HG02852 (cell line): ENCODE measurements around the gene POLR3B.

Source experiments
- ATAC-seq: cut with Tn5 transposase; IDR thresholded peaks from one replicate; pipeline ENCODE4 v1.9.1; 2021; ENCODE audit warnings: mild to moderate bottlenecking, moderate library complexity; ENCODE audit not compliant: unreplicated experiment

Gene POLR3B

DNA sequence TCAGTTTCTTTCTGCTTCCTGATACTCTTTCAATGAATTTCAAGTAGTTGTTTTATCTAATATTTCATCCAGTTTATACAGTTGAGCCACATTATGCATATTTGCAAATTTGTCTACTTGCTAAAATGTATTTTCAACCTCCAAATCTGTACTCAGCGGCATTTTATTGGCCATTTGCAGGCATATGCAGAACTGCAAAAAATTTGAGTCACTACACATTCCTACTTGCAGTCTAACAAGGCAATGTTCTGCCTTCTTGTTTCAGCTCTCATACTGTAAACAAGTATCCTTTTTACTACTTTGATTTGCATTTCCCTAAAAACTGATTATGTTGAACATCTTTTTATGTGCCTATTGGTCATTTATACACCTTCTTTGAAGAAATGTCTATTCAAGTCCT lies 55.0 kb downstream of the POLR3B start:
- no peak for ATAC-seq

DNA sequence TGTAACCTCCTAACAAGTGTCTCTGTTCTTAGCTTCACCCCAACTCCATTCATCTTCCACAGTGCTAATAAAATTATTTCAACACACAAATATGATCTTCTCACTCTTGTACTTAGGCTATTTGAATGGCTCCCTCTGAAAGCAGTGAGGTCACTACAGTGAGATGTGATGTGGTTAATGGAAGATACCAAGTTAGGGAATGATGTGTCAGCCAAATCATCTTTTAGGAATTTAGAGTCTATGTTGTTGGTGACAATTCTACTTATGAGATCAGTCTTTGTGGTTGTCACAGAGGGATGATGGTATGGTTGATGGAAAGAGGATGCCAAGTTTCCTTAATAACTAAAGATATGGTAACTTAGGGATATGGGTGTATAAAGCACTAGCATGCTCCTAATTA lies 57.6 kb downstream of the POLR3B start:
- ATAC-seq = no peak

DNA sequence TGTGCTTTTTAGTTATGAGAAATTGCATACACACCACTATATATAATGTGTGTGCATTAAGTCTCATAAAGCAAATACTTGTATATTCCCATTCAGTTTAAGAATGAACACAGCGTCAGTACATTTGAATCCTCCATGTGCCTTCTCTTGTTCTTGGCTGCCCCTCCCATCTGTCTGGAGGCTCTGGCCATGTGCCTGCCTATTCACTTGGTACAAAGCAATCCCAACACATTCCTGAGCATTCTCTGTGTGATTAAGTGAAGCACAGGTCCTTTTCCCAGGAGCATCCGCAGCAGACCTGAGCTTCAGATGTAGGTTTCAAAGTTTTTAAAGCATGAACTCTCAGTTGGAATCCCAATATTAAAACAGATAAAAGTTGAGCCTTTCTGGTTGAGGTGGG lies 58.7 kb downstream of the POLR3B start:
- ATAC-seq = no peak

DNA sequence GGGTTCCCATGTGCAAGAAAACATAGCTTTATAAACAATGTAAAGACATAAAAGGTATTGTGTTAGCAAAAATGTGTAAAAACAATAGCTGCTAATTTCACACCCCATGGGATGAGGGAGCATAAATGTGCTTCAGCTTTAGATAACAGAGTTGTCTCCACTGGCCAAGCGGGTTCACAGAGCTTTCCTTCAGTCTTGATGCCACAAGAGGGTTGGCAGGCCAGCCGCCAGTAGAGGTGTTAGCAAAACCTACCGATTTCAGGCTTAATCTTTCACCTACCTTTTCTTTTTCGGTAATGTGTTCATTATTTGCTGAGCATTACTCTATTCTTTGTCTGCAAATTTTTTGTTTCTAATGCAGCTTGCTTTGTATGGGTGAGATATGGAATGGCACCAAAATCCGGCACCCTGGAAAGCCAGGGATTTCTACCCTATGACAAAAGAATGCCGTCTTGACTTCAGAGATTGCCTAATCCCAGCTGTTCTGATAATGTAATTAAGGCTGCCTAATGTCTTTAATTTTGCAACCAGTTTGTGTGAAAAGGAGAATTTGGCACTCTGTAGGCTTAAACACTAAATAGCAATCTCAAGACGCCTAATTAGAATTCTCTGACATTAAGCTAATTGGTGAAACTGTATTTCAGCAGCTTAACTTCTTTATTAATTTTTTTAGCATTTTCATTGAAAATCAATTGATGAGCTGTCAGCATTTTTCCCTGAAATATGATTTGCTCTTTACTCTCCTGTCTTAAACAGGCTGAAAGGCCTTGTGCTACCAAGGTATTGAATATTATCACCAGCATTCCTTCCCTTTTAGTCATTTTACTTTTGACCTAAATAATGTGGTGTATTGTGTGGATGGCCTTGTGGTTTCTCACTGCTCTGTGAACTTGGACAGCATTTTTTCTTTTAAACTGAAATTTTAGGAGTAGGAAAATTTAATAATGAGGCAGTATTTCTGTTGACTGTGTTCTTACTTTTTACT lies 60.7 kb downstream of the POLR3B start:
- ATAC-seq = no peak

DNA sequence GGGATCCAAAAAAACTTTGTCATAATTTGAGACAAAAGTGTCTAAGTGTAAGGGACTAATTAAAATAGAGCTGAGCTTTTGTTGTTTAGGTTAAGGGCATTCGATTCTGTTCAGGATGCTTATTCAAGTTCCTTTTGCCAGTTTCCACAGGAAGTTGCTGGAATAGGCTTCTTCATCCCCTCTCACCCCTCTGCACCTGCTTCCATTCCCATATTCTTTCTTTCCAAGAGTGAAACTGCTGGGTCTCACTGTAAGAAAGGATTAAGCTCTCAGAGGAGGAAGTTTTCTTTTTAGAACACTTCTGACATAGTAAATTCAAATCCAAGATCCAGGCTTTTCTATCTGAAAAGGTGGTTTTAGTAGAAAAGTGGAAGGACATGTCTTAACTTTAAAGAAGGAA lies 61.4 kb downstream of the POLR3B start:
- ATAC-seq = no peak

DNA sequence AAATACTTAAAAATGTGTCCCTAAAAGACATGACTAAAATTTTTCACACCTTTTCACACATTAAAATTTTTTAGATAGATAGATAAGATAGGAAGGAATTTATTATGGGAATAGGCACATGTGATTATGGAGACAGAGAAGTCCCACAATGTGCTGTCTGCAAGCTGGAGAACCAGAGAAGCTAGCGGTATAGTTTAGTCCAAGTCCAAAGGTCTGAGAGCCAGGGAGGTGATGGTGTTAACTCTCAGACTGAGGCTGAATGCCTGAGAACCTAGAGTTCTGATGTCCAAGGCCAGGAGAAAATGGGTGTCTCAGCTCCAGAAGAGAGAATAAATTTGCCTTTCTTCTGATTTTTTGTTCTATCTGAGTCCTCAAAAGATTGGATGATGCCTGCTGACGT lies 65.7 kb downstream of the POLR3B start:
- no peak for ATAC-seq

DNA sequence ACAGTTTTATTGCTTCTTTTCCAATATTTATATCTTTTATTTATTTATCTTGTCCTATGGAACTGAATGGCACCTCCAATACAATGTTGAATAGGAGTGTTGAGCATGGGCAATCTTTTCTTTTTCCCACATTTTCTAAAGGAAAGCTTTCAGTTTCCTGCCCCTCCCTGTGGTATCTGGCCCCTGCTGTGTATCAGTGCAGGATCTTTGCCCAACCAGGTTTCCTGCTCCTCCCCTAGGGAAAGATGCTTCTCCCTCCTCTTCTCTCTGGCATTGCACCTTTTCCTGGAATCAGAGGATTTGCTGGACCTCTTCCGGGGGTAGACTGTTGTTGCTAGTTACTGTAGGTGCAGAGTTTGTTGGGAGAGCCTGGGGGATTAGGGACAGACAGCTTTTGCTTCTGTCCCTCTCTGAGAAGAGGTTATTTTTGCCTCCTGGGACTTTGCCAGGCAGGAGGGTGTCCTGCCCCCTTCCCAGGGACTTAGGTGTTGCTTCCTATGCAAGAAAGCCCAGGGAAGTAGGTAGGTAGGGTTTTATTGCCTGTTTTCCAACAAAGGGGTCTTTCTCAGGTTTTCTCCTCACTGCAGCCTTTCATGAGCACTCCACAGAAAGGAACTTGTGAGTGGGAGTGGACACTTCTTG lies 67.6 kb downstream of the POLR3B start:
- no peak for ATAC-seq

DNA sequence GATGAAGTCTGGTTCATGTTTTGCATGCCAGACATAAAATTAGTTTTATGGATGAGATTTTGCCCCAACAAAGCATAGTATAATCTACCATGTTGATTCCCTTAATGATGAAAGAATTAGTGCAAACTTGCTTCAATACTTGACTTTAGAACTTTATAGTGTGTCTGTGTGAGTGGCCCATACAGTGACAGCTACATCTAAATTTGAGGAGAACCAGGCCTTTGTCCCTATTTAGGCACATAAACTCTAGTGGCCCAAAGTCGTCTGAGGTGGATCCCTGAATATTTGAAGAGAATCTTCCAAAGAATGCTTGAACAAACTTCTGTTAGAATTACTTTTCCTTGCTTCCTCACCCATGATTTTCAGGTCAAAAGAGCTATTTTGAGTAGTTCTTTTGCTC lies 70.4 kb downstream of the POLR3B start:
- no peak for ATAC-seq

DNA sequence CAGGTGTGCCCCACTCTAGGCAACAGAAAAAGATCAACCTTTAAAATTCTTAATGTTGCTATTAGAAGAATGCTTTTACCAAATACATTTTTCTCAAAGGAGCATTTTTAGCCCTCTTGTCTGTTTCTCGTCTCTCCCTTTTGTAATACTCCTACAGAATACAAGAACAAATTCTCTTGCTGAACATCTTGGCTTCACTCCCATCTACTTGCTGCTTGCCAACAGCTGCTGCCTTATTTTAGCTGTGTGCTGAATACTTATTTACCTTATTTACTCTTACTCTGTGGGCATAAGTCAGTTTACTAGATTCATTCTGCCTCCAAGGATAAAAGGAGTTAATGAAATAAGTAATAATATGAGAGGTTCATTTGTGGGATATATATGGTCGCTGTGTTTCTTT lies 70.8 kb downstream of the POLR3B start:
- no peak for ATAC-seq

DNA sequence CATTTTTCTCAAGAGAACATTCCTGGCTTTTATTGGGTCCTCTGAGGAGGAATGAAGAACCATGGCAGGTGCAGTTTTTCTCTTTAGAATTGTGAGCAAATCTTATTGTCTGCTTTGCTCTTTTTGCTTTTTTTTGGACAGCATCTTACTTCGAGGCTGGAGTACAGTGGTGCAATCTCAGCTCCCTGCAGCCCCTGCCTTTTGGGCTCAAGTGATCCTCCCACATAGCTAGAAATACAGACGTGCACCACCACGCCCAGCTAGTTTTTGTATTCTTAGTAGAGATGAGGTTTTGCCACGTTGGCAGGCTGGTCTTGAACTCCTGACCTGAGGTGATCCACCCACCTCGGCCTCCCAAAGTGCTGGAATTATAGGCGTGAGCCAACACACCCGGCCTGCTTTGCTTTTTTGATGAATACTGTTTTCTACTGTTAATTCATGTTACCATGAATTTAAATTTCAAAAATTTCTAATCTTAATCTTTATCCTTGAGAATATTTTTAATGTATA lies 71.5 kb downstream of the POLR3B start:
- ATAC-seq = no peak

DNA sequence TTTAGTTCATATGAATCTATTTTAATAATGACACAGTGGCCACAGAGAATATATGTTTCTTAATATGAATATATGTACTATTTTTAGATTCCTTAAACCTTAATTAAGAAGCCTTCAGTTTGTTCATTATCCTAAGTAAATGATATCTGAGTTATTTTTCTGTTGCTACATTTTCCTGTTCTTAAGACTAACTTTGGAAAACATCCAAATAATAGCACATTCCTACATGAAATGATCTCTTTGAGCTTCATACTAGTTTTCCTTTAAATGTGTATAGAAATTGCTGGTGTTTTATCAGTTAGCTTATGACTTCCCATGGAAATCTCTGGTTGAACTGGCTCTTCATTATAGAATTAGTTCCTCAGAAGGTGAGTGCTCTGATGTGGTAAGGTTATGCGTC lies 72.1 kb downstream of the POLR3B start:
- ATAC-seq = no peak

DNA sequence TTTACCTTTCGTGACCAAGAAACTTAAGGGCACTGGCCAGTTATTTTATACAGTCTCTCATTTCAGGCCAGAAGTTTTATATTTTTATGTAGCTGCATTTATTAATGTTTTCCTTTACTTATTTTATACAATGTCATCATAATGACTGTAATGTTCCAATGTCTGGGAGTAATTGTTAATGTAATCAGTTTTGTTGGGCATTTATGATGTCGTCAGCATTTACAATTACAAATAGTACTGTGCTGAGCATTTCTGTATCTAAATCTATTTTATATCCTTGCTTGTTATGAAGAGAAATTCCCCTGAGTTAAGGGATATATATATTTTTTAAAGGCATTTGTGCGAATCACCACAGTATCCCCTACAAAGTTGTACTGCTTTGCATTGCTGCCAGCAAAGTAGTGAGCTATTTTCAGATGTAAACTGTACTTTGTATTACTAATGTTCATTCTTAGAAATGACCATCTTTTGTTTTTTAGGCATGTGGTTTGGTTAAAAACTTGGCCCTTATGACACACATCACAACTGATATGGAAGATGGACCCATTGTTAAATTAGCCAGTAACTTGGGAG lies 74.4 kb downstream of the POLR3B start:
- no peak for ATAC-seq

DNA sequence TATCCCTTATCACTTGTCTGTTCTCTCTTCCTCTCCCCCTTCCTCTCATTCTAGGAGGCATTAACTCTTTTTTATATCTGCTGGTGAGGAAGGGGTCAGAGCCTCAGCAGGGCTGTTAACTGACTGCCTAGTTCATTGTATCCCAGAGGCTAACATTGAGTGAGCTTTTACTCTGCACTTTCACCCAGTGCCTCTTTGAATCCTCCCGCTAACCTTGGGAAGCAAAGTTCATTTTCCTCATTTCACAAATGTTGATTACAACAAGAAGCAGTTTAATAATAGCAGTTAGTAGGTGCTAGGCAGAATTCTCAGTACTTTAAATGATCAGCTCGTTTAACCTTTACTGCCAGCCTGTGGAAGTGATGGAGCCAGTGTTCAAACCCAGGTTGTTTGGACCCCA lies 75.5 kb downstream of the POLR3B start:
- ATAC-seq = no peak

DNA sequence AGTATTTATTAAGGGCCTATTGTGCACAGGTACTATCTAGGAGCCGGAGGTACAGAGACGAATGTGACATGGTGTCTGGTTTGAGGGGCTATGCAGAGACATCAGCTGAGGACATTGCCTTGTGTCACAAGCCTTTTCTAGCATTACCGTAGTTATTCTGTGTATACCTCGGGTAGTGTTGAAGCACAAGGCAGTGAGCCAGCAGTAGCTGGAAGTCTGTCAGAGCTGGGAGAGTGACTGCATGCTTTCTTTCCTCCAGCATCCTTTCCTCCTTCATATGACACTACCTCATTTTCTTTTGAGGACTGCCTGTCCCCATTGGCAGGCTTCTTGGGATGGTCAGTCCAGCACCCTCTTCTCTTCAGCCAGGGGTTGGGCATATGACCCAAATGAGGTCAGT lies 77.0 kb downstream of the POLR3B start:
- ATAC-seq = no peak

DNA sequence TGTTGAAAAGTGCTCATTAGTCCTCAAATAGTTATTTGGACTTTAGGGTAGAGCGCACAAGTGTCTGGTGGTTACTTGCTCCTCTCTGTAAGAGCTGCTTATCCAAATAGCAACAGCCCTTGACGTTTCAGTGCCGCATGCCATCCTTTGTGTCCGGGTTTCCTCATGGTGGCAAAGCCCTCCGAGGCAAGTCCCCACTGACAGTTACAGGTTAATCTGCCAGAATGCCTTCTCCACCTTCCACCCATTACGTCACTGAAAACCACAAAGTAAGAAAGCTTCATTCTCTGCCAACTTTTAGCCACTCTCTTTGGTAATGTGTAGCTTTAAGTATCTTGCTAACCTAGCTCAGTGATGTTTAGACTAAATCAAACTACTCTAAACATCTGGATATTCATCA lies 78.6 kb downstream of the POLR3B start:
- no peak for ATAC-seq

DNA sequence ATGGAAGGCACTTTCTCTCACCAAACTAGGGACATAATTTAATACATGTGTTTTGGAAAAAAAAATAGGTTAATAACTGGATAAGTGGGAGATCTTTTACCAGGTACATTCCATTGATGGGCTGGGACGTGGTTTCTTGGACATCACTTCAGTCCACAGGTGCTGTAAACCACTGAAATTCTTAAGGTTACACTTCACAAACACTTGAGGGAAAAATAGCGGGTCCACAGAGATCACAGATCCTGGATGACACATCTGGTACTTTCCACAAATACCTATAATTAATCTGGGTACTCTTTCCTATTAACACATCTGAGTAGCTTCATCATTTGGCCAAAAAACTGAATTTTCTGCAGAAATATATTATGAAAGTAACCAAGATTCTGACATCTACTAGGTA lies 85.0 kb downstream of the POLR3B start:
- no peak for ATAC-seq

DNA sequence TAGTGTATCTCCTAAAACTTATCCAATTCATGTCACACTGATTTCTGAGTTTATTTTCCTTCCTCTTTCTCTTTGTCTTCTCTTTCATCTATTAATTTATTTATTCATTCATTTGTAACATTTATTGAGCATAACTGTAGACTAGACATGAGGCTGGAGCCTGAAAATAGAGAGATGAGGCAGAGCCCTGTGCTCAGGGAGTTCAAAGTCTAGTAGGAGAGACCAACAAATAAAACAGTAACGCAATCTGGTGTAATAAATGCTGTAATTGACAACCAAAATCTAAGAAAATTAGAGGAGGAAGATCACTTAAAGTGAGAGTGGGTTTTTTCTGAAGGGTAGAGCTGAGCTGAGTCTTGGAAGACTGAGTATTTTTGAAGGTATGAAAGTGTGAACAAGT lies 87.5 kb downstream of the POLR3B start:
- no peak for ATAC-seq

DNA sequence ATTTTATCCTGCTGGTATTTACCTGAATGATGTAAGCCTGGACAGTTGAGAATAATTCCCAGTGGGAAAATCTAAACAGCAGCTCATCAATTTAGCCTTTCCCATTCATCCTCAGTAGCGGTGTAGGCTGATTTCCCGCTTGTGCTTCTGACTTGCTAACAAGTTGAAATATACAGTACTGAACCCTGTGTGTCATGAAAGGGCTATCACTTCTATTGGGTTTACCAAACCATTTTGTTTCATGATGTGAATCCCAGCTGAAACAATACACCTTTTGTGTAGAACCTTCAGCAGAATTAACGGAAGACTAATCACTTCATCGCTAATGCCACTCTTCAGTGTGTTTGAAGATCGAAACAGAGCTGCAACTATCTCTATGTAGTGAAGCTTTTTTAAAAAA lies 88.4 kb downstream of the POLR3B start:
- ATAC-seq = no peak

DNA sequence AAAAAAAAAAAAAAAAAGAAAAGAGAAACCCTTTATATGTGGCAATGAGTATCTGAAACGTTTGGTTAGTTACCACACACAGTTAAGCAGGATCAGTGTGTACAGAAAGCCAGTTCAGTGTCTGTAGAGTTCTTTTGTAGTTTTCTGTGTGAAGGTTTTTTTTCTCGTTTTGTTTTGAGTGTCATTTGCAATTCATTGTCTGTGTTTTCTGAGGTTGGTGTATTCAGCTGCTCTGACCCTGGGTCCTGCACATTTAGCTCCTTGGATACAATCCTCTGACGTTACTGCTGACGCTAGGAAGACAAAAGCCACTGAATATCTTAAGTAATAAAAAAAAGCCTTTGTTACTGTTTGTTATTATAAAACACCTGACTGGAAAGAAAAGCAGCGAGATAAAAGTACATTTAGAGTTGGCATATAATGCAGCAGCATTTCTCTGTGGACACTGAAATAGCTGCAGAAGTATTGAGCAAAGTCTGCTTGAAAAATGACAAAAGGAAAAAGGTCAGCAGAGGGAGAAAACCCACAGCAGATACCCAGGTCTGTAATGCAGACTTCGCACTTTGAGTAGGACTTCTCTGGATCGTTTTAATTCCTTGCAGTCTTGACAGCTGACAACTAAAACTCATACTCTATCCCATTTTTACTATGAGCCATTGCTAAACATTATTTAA lies 89.0 kb downstream of the POLR3B start:
- no peak for ATAC-seq

DNA sequence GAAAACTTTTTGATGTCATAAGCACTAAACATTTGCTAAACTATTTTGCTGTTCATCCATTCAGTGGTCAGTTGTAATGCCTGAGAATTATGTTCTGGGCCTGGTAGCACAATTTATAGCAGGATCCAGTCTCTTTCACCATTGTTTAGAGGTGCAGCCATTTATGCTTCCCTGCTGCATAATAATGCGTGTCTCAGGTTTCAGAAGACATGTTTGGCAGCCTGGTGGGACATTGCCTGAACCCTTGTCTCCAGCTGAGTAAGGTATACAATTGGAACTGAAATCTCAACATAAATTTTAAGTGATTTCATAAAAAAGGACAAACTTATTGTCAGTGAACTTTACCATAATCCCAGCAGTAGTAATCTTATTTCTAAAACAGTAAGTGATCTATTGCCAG lies 94.8 kb downstream of the POLR3B start:
- ATAC-seq = no peak

DNA sequence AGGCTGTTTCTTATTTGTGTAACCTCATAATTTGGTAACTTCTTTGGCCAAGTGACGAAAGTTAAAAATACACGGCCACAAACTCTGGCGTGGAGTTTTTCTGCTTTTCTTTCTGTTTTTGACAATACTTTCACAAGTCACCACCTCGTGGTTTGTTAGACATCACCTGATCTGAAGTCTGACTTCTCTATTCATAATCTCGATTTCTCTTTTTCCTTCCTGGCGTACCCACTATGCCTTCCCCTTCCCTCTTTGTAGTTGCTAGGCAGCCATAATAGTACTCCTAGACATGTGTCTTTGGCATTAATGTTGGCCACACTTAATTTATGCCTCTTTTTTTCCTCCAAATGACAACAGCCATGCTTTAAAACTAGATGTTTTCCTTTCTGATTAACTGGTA lies 97.6 kb downstream of the POLR3B start:
- ATAC-seq = no peak
